ENCODE data around the gene NTN4.

DNA sequence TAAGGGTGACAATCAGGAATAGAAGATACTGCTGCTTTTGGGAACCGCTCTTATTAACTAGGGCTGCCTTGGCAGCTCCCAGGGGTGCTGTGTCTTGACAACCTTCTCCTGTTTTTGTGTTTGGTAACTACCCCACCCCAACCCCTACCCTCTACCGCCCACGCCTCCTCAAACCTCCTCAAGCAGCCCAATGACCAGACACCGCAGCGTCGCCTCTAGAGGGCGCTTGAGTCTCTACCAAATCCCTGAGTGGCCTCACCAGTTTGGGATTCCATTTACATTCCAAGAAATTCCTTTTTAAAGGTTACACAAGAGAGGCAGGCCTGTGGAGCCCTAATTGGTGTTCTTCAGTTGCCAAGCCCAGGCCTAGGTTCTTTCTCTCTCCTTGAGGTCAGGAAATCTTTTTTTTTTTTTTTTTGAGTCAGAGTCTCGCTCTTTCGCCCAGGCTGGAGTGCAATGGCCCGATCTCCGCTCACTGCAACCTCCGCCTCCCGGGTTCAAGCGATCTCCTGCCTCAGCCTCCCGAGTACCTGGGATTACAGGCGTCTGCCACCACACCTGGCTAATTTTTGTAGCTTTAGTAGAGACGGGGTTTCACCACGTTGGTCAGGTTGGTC is 166.9 kb downstream of the NTN4 start:
- TF ChIP-seq EZH2 (IDR thresholded peaks at IDR 0.05; ENCODE audit: insufficient read depth, poor library complexity, severe bottlenecking) (no peak), EZH2phosphoT487 (IDR thresholded peaks at IDR 0.05; ENCODE audit: insufficient read depth, low read depth) (no peak)
